GM12878 (cell line): Measurements from ENCODE around the gene CNTNAP2. TPM values are rescaled to one million over a fixed set of nuclear protein-coding genes. Genes with fewer than 3 reads are reported as not detected.

Experiments
- ATAC-seq: fragments of 200-7000 bp; cut with Tn5 transposase; 3 replicates; pipeline ENCODE4 v1.9.1; 2020; ENCODE audit warnings: mild to moderate bottlenecking, moderate library complexity
- BruUV-seq: library from RNA; stranded (reverse); fragments of 400-500 nt; replicated peaks from 2 replicates; lab custom pipeline; 2021; lab: Mats Ljungman, UMichigan
- CTCF ChIA-PET: fragments of 300-600 bp; sonication (Branson Sonifier 250); formaldehyde crosslinking; extraction: SDS; loops from one replicate; lab custom pipeline; 2021; ENCODE audit warnings: inconsistent platforms; lab: Yijun Ruan, JAX
- POLR2A ChIA-PET: fragments of 350-600 bp; formaldehyde crosslinking; extraction: SDS; loops from one replicate; lab custom pipeline; 2021; ENCODE audit warnings: inconsistent platforms; lab: Charles Lee
- RAD21 ChIA-PET: fragments of 300-600 bp; sonication (Branson Sonifier 250); formaldehyde crosslinking; loops from one replicate; lab custom pipeline; 2023; ENCODE audit warnings: antibody characterized with exemption; ENCODE audit not compliant: unreplicated experiment; lab: Charles Lee
- SMC1A ChIA-PET: fragments of 300-600 bp; sonication (Branson Sonifier 250); formaldehyde crosslinking; loops from one replicate; lab custom pipeline; 2023; ENCODE audit not compliant: unreplicated experiment, uncharacterized antibody; lab: Charles Lee
- DNase-seq: peaks from one replicate; pipeline ENCODE4 v3.0.0-alpha.2; 2011; ENCODE audit warnings: low read depth, low spot score
- FAIRE-seq: peaks from 3 replicates; lab custom pipeline; 2011; peaks lifted over from hg19 to GRCh38; lab: Jason Lieb, UNC
- H2AFZ ChIP-seq: 2 replicates; pipeline ENCODE4 v1.6.0; 2011; ENCODE audit warnings: low read depth, low read length, control low read depth; ENCODE audit not compliant: control insufficient read depth
- H3K27ac ChIP-seq: 2 replicates; pipeline ENCODE4 v1.5.1; 2011; ENCODE audit warnings: control low read depth; ENCODE audit not compliant: control insufficient read depth, insufficient read depth
- H3K27me3 ChIP-seq, 2 experiments: replicated peaks in 1 of 2; 2 replicates each; pipeline versions ENCODE4 v1.6.0 to v1.6.1; 2011; ENCODE audit warnings: low read length in 1 of 2; ENCODE audit not compliant: control insufficient read depth in 2 of 2, insufficient read depth in 2 of 2
- H3K36me3 ChIP-seq, 2 experiments: 2 replicates each; pipeline ENCODE4 v1.5.1; 2011; ENCODE audit warnings: low read length in 1 of 2; ENCODE audit not compliant: control insufficient read depth in 2 of 2, insufficient read depth in 2 of 2
- H3K4me1 ChIP-seq: 2 replicates; pipeline ENCODE4 v1.6.1; 2011; ENCODE audit warnings: mild to moderate bottlenecking, low read length, moderate library complexity, mixed read lengths; ENCODE audit not compliant: control insufficient read depth, insufficient read depth
- H3K4me2 ChIP-seq: 2 replicates; pipeline ENCODE4 v1.6.0; 2011; ENCODE audit warnings: control low read depth; ENCODE audit not compliant: control insufficient read depth, insufficient read depth
- H3K4me3 ChIP-seq: fragments of 200-600 bp; sonication (generic); 2 replicates; pipeline ENCODE4 v1.5.1; 2016
- H3K79me2 ChIP-seq: 2 replicates; pipeline ENCODE4 v1.6.0; 2011; ENCODE audit warnings: low read length; ENCODE audit not compliant: control insufficient read depth, insufficient read depth
- H3K9ac ChIP-seq: 2 replicates; pipeline ENCODE4 v1.8.0; 2011; ENCODE audit warnings: low read length, control low read depth, mixed read lengths; ENCODE audit not compliant: control insufficient read depth, insufficient read depth
- H3K9me3 ChIP-seq: replicated peaks from 3 replicates; pipeline ENCODE4 v1.5.1; 2011; ENCODE audit warnings: mild to moderate bottlenecking, low read length; ENCODE audit not compliant: control insufficient read depth, insufficient read depth
- H4K20me1 ChIP-seq: 2 replicates; pipeline ENCODE4 v1.6.0; 2011; ENCODE audit not compliant: control insufficient read depth, insufficient read depth
- ATF7 ChIP-seq: fragments of 450-650 bp; IDR thresholded peaks from 2 replicates; pipeline ENCODE4 v1.6.1; 2016; ENCODE audit warnings: low read depth, mild to moderate bottlenecking
- BACH1 ChIP-seq: fragments of 450-650 bp; IDR thresholded peaks from 2 replicates; pipeline ENCODE4 v1.6.1; 2017; ENCODE audit warnings: mild to moderate bottlenecking, borderline replicate concordance
- BCLAF1 ChIP-seq: fragments of 450-650 bp; IDR thresholded peaks from 2 replicates; pipeline ENCODE4 v1.6.1; 2017; ENCODE audit warnings: antibody characterized with exemption, mild to moderate bottlenecking, moderate library complexity
- MEF2A ChIP-seq: IDR thresholded peaks from 2 replicates; pipeline ENCODE4 v1.6.1; 2011; ENCODE audit warnings: low read depth, mild to moderate bottlenecking, low read length, moderate library complexity; ENCODE audit not compliant: insufficient read depth
- RUNX3 ChIP-seq: IDR thresholded peaks from 2 replicates; pipeline ENCODE4 v1.6.1; 2012; ENCODE audit warnings: low read length, inconsistent platforms
- SREBF1 ChIP-seq: IDR thresholded peaks from 2 replicates; pipeline ENCODE4 v1.6.1; 2012; ENCODE audit warnings: mild to moderate bottlenecking, low read length
- WGBS: methylation state at CpG from one replicate; pipeline ENCODE4 v1.1.6; 2016; ENCODE audit warnings: low lambda C conversion rate; ENCODE audit not compliant: insufficient replicate concordance, insufficient coverage; ENCODE audit errors: missing lambda C conversion rate; 5-methylcytosine and 5-hydroxymethylcytosine counted together
- in situ Hi-C: fragments of 300-500 bp; cut with MboI; formaldehyde crosslinking; loops from 9 replicates; pipeline ENCODE4 v1.14.3; 2018; ENCODE audit warnings: mixed read lengths
- intact Hi-C: fragments of 100-400 bp; cut with micrococcal nuclease; formaldehyde crosslinking; loops from one replicate; pipeline ENCODE4 v1.14.2; 2022; ENCODE audit not compliant: unreplicated experiment
- polyA plus RNA-seq, 11 experiments: library from polyadenylated mRNA; depleted of rRNA in 4 of 11; unstranded in 6 of 11; stranded (reverse) in 5 of 11; fragments of >200 nt; fragmentation: Nextera tagmentation in 4 of 11; fragmentation: Illumina TruSeq in 1 of 11; extraction: Ambion mirVana in 4 of 11; extraction: Trizol in 1 of 11; gene quantifications; 1 replicate in 1 of 11; 2 replicates in 10 of 11; pipeline versions ENCODE4 v1.2.1 to v1.2.3, GENCODE V29; 2011 to 2016; ENCODE audit warnings: inconsistent platforms in 2 of 11, missing spikeins in 2 of 11, low read depth in 1 of 11
- total RNA-seq, 4 experiments: library from RNA; depleted of rRNA in 3 of 4; stranded (reverse); fragments of >200 nt in 3 of 4; fragmentation: Illumina TruSeq in 1 of 4; extraction: Trizol in 1 of 4; gene quantifications; 2 replicates each; pipeline versions ENCODE4 v1.2.1 to v1.2.3, GENCODE V29; 2013 to 2021

CNTNAP2 gene
- total and polyA plus RNA-seq, 10 of the 15 experiments (the other 5 are each of a cell fraction or from before 2014, with no cell fraction given), result 0.03 to 0.08 (median 0.03) TPM; not detected in 7

GRCh38 chr7:148334441-148334956, 2217.9 kb downstream of the CNTNAP2 start:
- in situ Hi-C loops (no loop called here), intact Hi-C loops (no loop called here)
- Histone ChIP-seq H4K20me1 (no peaks in the 10 kb centered on the region), H3K9ac (no peak overlapping the region), H3K27me3 (peaks cover 4 to 16% of the 10 kb centered on the region in 2 experiments; a peak in 3 of 4 replicates), H3K4me2 (no peak overlapping the region), H3K4me3 (no peak overlapping the region), H2AFZ (no peak overlapping the region), H3K27ac (no peak overlapping the region), H3K4me1 (no peaks in the 10 kb centered on the region), H3K9me3 (no peaks in the 10 kb centered on the region; the same call in 2 of the 3 replicates), H3K79me2 (no peaks in the 10 kb centered on the region), H3K36me3 (no peaks in the 10 kb centered on the region)
- TF ChIP-seq RUNX3 (0 out of 2 replicates have a peak, but pooled peaks have one; percentile 7), MEF2A (no peak)
- FAIRE-seq (no peak), DNase-seq (no peak), ATAC-seq (no peak)
- SMC1A ChIA-PET, result no interaction called here
- CTCF ChIA-PET, result no interaction called here
- POLR2A ChIA-PET, result no interaction called here
- BruUV-seq, result no TSS peak
- WGBS, result 40% methylated on average over 1 of the region's 1 CpG
- RAD21 ChIA-PET, result no interaction called here

GRCh38 chr7:148334959-148335577, 2218.5 kb downstream of the CNTNAP2 start:
- Histone ChIP-seq H3K9ac (no peak overlapping the region), H3K79me2 (no peaks in the 10 kb centered on the region), H3K36me3 (no peaks in the 10 kb centered on the region), H3K4me1 (no peaks in the 10 kb centered on the region), H3K4me2 (no peak overlapping the region), H3K27ac (no peak overlapping the region), H3K4me3 (no peak overlapping the region), H3K27me3 (peaks cover 4 to 21% of the 10 kb centered on the region in 2 experiments; a peak in 3 of 4 replicates), H3K9me3 (no peaks in the 10 kb centered on the region; the same call in 2 of the 3 replicates), H4K20me1 (no peaks in the 10 kb centered on the region), H2AFZ (no peak overlapping the region)
- TF ChIP-seq RUNX3 (no peak), BACH1 (no peak), BCLAF1 (no peak), ATF7 (no peak), SREBF1 (no peak)
- ChIA-PET POLR2A (no interaction called here), CTCF (no interaction called here), RAD21 (interaction anchor here (0.6 kb wide), 1 partner anchor 146 kb away, joined by 3 read pairs; no protein-coding TSS in a partner anchor), SMC1A (interaction anchor here (0.8 kb wide), 1 partner anchor 45 kb away, joined by 3 read pairs; no protein-coding TSS in a partner anchor)
- FAIRE-seq, result no peak
- no TSS peak for BruUV-seq
- no peak for DNase-seq
- whole genome bisulfite sequencing, result 37% methylated on average over 6 of the region's 6 CpGs
- no peak for ATAC-seq
- in situ Hi-C loops, result no loop called here
- intact Hi-C loops, result no loop called here
